T-helper 17 cell (primary cell): Measurements from ENCODE around the gene TRIM21. TPM values are rescaled to one million over a fixed set of nuclear protein-coding genes. Genes with fewer than 3 reads are reported as not detected.
"Not testable (repeated sequence)": the region's sequence is repeated elsewhere in the genome, so short reads cannot be mapped to it uniquely, and the experiment has no call there.

ENCODE experiments used
- ATAC-seq: fragments of 150-1000 bp; cut with Tn5 transposase; 2 replicates; pipeline ENCODE4 v1.10.0; 2021; ENCODE audit warnings: mild to moderate bottlenecking, moderate library complexity
- DNase-seq, 3 donors: peaks; one replicate each; pipeline versions ENCODE4 v3.0.0 to v3.0.0-alpha.2; 2020 to 2021
- H3K9me3 ChIP-seq: one replicate; pipeline ENCODE4 v1.7.0; 2013; ENCODE audit warnings: low read length, mild to moderate bottlenecking; ENCODE audit not compliant: control insufficient read depth, poor library complexity, severe bottlenecking
- H3K27ac Mint-ChIP-seq: one replicate; pipeline ENCODE4 v1.8.0; 2022; ENCODE audit warnings: mild to moderate bottlenecking, moderate library complexity, mixed read lengths
- H3K27me3 Mint-ChIP-seq: one replicate; pipeline ENCODE4 v1.8.0; 2022; ENCODE audit warnings: mixed read lengths
- H3K36me3 Mint-ChIP-seq: one replicate; pipeline ENCODE4 v1.8.0; 2022; ENCODE audit warnings: low read depth, mixed read lengths
- H3K4me1 Mint-ChIP-seq: one replicate; pipeline ENCODE4 v1.8.0; 2022; ENCODE audit warnings: mild to moderate bottlenecking, mixed read lengths
- H3K4me3 Mint-ChIP-seq: one replicate; pipeline ENCODE4 v1.8.0; 2022; ENCODE audit warnings: mild to moderate bottlenecking, moderate library complexity, mixed read lengths
- total RNA-seq, 4 donors: library from RNA in 2 of 4; stranded (reverse) in 2 of 4; gene quantifications; one replicate each; pipeline ENCODE4 v1.2.3 and lab custom pipeline; 2022 to 2026

Gene TRIM21
- total RNA-seq, result 10 to 100 TPM; 17.2 to 21.2 TPM
- total RNA-seq (lab: John Stamatoyannopoulos, UW), result 19.9 to 50.5 reads per million in 2 donors

- ATAC-seq (peak; percentile 100), DNase-seq (peak; percentile 64 to 76 (median 76))
- peaks cover 15% of the 10 kb centered on the region for H3K36me3 Mint-ChIP-seq
- H3K27me3 Mint-ChIP-seq, result no peaks in the 10 kb centered on the region
- peak within 1 kb of the TSS; percentile 94 for H3K27ac Mint-ChIP-seq
- H3K4me1 Mint-ChIP-seq, result peaks cover 41% of the 10 kb centered on the region
- H3K9me3 ChIP-seq, result no peaks in the 10 kb centered on the region
- H3K4me3 Mint-ChIP-seq, result peak within 1 kb of the TSS; percentile 94
These were observed at the start of gene TRIM21 for GRCh38 chr11:4393209-4393857. TSS of gene TRIM21 (minus strand) at chr11:4393702. CDS start at chr11:4390409, 3,293 bp downstream.

- H3K4me3 Mint-ChIP-seq, result no peak overlapping the region
- no peaks in the 10 kb centered on the region for H3K36me3 Mint-ChIP-seq
- no peak overlapping the region for H3K27ac Mint-ChIP-seq
- no peaks in the 10 kb centered on the region for H3K4me1 Mint-ChIP-seq
- DNase-seq, result no peak
- peaks cover 6% of the 10 kb centered on the region for H3K27me3 Mint-ChIP-seq
- ATAC-seq, result no peak
- no peaks in the 10 kb centered on the region for H3K9me3 ChIP-seq
These were observed 48.0 kb upstream of the TRIM21 start for GRCh38 chr11:4441515-4441914.

- no peak overlapping the region for H3K4me3 Mint-ChIP-seq
- H3K9me3 ChIP-seq, result no peaks in the 10 kb centered on the region
- H3K36me3 Mint-ChIP-seq, result no peaks in the 10 kb centered on the region
- H3K27me3 Mint-ChIP-seq, result peaks cover 31% of the 10 kb centered on the region
- ATAC-seq (no peak), DNase-seq (no peak)
- H3K27ac Mint-ChIP-seq, result no peak overlapping the region
- H3K4me1 Mint-ChIP-seq, result no peaks in the 10 kb centered on the region
These were observed 42.9 kb upstream of the TRIM21 start for GRCh38 chr11:4436411-4436810.

- peaks cover 41% of the 10 kb centered on the region for H3K27me3 Mint-ChIP-seq
- DNase-seq, result no peak
These were observed 40.4 kb upstream of the TRIM21 start for GRCh38 chr11:4433856-4434255.

GRCh38 chr11:4430051-4430450 is 36.5 kb upstream of the TRIM21 start:
- Mint-ChIP-seq H3K4me1 (no peaks in the 10 kb centered on the region), H3K27me3 (peaks cover 27% of the 10 kb centered on the region), H3K27ac (no peak overlapping the region), H3K4me3 (no peak overlapping the region), H3K36me3 (no peaks in the 10 kb centered on the region)
- no peaks in the 10 kb centered on the region for H3K9me3 ChIP-seq
- ATAC-seq (no peak), DNase-seq (no peak)

More at GRCh38 chr11:4433856-4434255, 40.4 kb upstream of the TRIM21 start:
- no peak overlapping the region for H3K27ac Mint-ChIP-seq
- no peaks in the 10 kb centered on the region for H3K4me1 Mint-ChIP-seq
- H3K9me3 ChIP-seq, result no peaks in the 10 kb centered on the region
- no peak for ATAC-seq
- H3K4me3 Mint-ChIP-seq, result no peak overlapping the region
- no peaks in the 10 kb centered on the region for H3K36me3 Mint-ChIP-seq

GRCh38 chr11:4418403-4418802 is 24.9 kb upstream of the TRIM21 start:
- Mint-ChIP-seq H3K4me1 (peaks cover 6% of the 10 kb centered on the region), H3K36me3 (no peaks in the 10 kb centered on the region), H3K27me3 (peaks cover 14% of the 10 kb centered on the region), H3K4me3 (no peak overlapping the region), H3K27ac (no peak overlapping the region)
- H3K9me3 ChIP-seq, result no peaks in the 10 kb centered on the region
- DNase-seq (no peak), ATAC-seq (no peak)

GRCh38 chr11:4416816-4417215 is 23.3 kb upstream of the TRIM21 start:
- H3K4me3 Mint-ChIP-seq, result no peak overlapping the region
- peaks cover 6% of the 10 kb centered on the region for H3K4me1 Mint-ChIP-seq
- DNase-seq (no peak), ATAC-seq (no peak)
- H3K27me3 Mint-ChIP-seq, result peaks cover 17% of the 10 kb centered on the region
- H3K27ac Mint-ChIP-seq, result no peak overlapping the region
- no peaks in the 10 kb centered on the region for H3K36me3 Mint-ChIP-seq
- H3K9me3 ChIP-seq, result no peaks in the 10 kb centered on the region

GRCh38 chr11:4416306-4416705 is 22.8 kb upstream of the TRIM21 start:
- H3K9me3 ChIP-seq, result no peaks in the 10 kb centered on the region
- H3K36me3 Mint-ChIP-seq, result no peaks in the 10 kb centered on the region
- peaks cover 19% of the 10 kb centered on the region for H3K27me3 Mint-ChIP-seq
- peaks cover 6% of the 10 kb centered on the region for H3K4me1 Mint-ChIP-seq
- no peak overlapping the region for H3K27ac Mint-ChIP-seq
- no peak for ATAC-seq
- no peak for DNase-seq
- no peak overlapping the region for H3K4me3 Mint-ChIP-seq

GRCh38 chr11:4406206-4406605 is 12.7 kb upstream of the TRIM21 start:
- not testable (repeated sequence) for H3K36me3 Mint-ChIP-seq
- H3K27me3 Mint-ChIP-seq, result peaks cover 17% of the 10 kb centered on the region

GRCh38 chr11:4393858-4394223 is 339 bp upstream of the TRIM21 start:
- no peaks in the 10 kb centered on the region for H3K9me3 ChIP-seq
- Mint-ChIP-seq H3K27ac (peak overlapping the region; percentile 94), H3K4me1 (peaks cover 41% of the 10 kb centered on the region), H3K4me3 (peak overlapping the region; percentile 94), H3K27me3 (no peaks in the 10 kb centered on the region), H3K36me3 (peaks cover 14% of the 10 kb centered on the region)
- no peak for ATAC-seq
- no peak for DNase-seq

More at GRCh38 chr11:4406206-4406605, 12.7 kb upstream of the TRIM21 start:
- not testable (repeated sequence) for H3K27ac Mint-ChIP-seq, H3K4me3 Mint-ChIP-seq, DNase-seq, ATAC-seq, H3K9me3 ChIP-seq, H3K4me1 Mint-ChIP-seq

GRCh38 chr11:4388221-4388620 is 5.3 kb downstream of the TRIM21 start:
- peaks cover 35% of the 10 kb centered on the region for H3K4me1 Mint-ChIP-seq
- DNase-seq, result no peak
- H3K4me3 Mint-ChIP-seq, result no peak overlapping the region
- H3K27ac Mint-ChIP-seq, result no peak overlapping the region
- peaks cover 33% of the 10 kb centered on the region for H3K36me3 Mint-ChIP-seq
- ATAC-seq, result no peak
- no peaks in the 10 kb centered on the region for H3K27me3 Mint-ChIP-seq
- no peaks in the 10 kb centered on the region for H3K9me3 ChIP-seq

GRCh38 chr11:4385978-4386740 is 7.3 kb downstream of the TRIM21 start:
- H3K9me3 ChIP-seq, result no peaks in the 10 kb centered on the region
- H3K36me3 Mint-ChIP-seq, result peaks cover 31% of the 10 kb centered on the region
- H3K27ac Mint-ChIP-seq, result no peak overlapping the region
- DNase-seq, result no peak
- no peak overlapping the region for H3K4me3 Mint-ChIP-seq
- H3K4me1 Mint-ChIP-seq, result peaks cover 20% of the 10 kb centered on the region
- H3K27me3 Mint-ChIP-seq, result no peaks in the 10 kb centered on the region
- ATAC-seq, result no peak

GRCh38 chr11:4381901-4382300 is 11.6 kb downstream of the TRIM21 start:
- no peaks in the 10 kb centered on the region for H3K9me3 ChIP-seq
- DNase-seq (no peak), ATAC-seq (no peak)
- Mint-ChIP-seq H3K4me1 (no peaks in the 10 kb centered on the region), H3K4me3 (no peak overlapping the region), H3K27me3 (no peaks in the 10 kb centered on the region), H3K36me3 (peaks cover 19% of the 10 kb centered on the region), H3K27ac (no peak overlapping the region)
